ENCODE results near the gene PDE4D. TPM values are rescaled to one million over a fixed set of nuclear protein-coding genes. Genes with fewer than 3 reads are reported as not detected.

The PDE4D gene
- total and polyA plus RNA-seq, 2 of the 4 experiments (the other 2 are of a cell fraction), result 1.4 to 7.9 TPM

GRCh38 chr5:59036274-59036961 is 857.1 kb downstream of the PDE4D start (continued):
- TF ChIP-seq USF2 (IDR thresholded peaks at IDR 0.05; ENCODE audit: low read depth, low read length), result peak; percentile 61; the same call in 1 of the 2 replicates
- peak; percentile 87 for TF ChIP-seq FOS (IDR thresholded peaks at IDR 0.05; ENCODE audit: low read depth, low read length)

- H2AK9ac ChIP-seq (replicated peaks; ENCODE audit: low read depth, low read length, poor library complexity), result no peak overlapping the region
- peak overlapping the region; percentile 65 for H3K18ac ChIP-seq (ENCODE audit: low read depth, low read length)
- H3K9ac ChIP-seq (ENCODE audit: low read depth, low read length), result peak overlapping the region; percentile 68; the same call in 1 of the 2 replicates
- BruUV-seq (replicated peaks), result no TSS peak
- H3K56ac ChIP-seq (ENCODE audit: extremely low read depth, insufficient read depth, low read length), result no peak overlapping the region
- H3K9me1 ChIP-seq (ENCODE audit: insufficient read depth, low read length), result peaks cover 2% of the 10 kb centered on the region; the same call in 1 of the 2 replicates
- peak overlapping the region; percentile 58; the same call in 1 of the 2 replicates for H2BK120ac ChIP-seq (ENCODE audit: low read depth, low read length)
- no peak overlapping the region for H4K91ac ChIP-seq (ENCODE audit: insufficient read depth, low read depth, low read length)
- H2BK15ac ChIP-seq (ENCODE audit: low read depth, low read length), result peak overlapping the region; percentile 4; the same call in 1 of the 3 replicates
- H4K20me1 ChIP-seq (ENCODE audit: insufficient read depth, low read length), result peaks cover 3% of the 10 kb centered on the region; the same call in 1 of the 2 replicates
- dilution Hi-C loops (cut with HindIII; ENCODE audit: low sequenced_read_pairs, unreplicated experiment), result no loop called here
- H3K23ac ChIP-seq (ENCODE audit: low read depth, low read length), result no peak overlapping the region
- H3K4me1 ChIP-seq (ENCODE audit: control insufficient read depth, insufficient read depth, low read length), result peaks cover 2% of the 10 kb centered on the region
- intact Hi-C loops (cut with micrococcal nuclease), result loop anchor here (5.0 kb wide), 3 partner anchors 47 to 332 kb away; no protein-coding TSS in a partner anchor
- ATAC-seq (ENCODE audit: low read depth) (no peak), DNase-seq (no peak)
- peaks cover 7 to 36% of the 10 kb centered on the region in 2 experiments for H3K79me1 ChIP-seq (ENCODE audit: low read depth in 1 of 2, low read length in 2 of 2)
- H4K8ac ChIP-seq (ENCODE audit: low read depth in 2 of 2, low read length in 2 of 2), result peak overlapping the region; percentile 31 to 40; a peak in 3 of 4 replicates
- in situ Hi-C loops (cut with MboI; ENCODE audit: low sequenced_read_pairs), result no loop called here
- H3K27me3 ChIP-seq (ENCODE audit: control insufficient read depth, insufficient read depth, low read length), result no peaks in the 10 kb centered on the region
- no peak overlapping the region for H2BK20ac ChIP-seq (ENCODE audit: low read depth, low read length)
- peak overlapping the region; percentile 68 for H3K4me2 ChIP-seq (ENCODE audit: low read depth, low read length)
- H3K14ac ChIP-seq (replicated peaks; ENCODE audit: low read depth, low read length), result peak overlapping the region; percentile 60; the same call in 1 of the 2 replicates
- POLR2A ChIA-PET (ENCODE audit: unreplicated experiment), result interaction anchor here (0.6 kb wide), 1 partner anchor 91 kb away, joined by 3 read pairs; no protein-coding TSS in a partner anchor
- H2AK5ac ChIP-seq (ENCODE audit: low read depth, low read length), result no peak overlapping the region
- no peak overlapping the region for H4K5ac ChIP-seq (ENCODE audit: low read depth, low read length)
- peak overlapping the region; percentile 7; the same call in 1 of the 2 replicates for H3K4me3 ChIP-seq (ENCODE audit: insufficient read depth, low read depth, low read length)
- peak overlapping the region; percentile 67 for H2BK5ac ChIP-seq (ENCODE audit: low read depth, low read length, poor library complexity, severe bottlenecking)
- CTCF ChIA-PET, result interaction anchor here (0.9 to 2.2 kb wide), 6 partner anchors 17 to 143 kb away, joined by 3 to 10 read pairs (median 4); no protein-coding TSS in a partner anchor
- peak overlapping the region; percentile 44; the same call in 1 of the 2 replicates for H3K27ac ChIP-seq (ENCODE audit: insufficient read depth, low read length)
- H3K36me3 ChIP-seq (ENCODE audit: control insufficient read depth, insufficient read depth, low read length), result peaks cover 2% of the 10 kb centered on the region
- H3K9me3 ChIP-seq (ENCODE audit: control insufficient read depth, insufficient read depth, low read length), result no peaks in the 10 kb centered on the region
- H2AFZ ChIP-seq (replicated peaks; ENCODE audit: low read length, poor library complexity), result no peak overlapping the region
- peak overlapping the region; percentile 41; the same call in 1 of the 2 replicates for H3K4ac ChIP-seq (ENCODE audit: low read depth, low read length)
- TF ChIP-seq CHD1 (IDR thresholded peaks at IDR 0.05; ENCODE audit: low read depth, low read length) (no peak), CEBPB (IDR thresholded peaks at IDR 0.05; ENCODE audit: low read depth, low read length) (no peak), RFX5 (IDR thresholded peaks at IDR 0.05; ENCODE audit: low read depth, low read length) (no peak), ELK1 (IDR thresholded peaks at IDR 0.05; ENCODE audit: borderline replicate concordance, low read depth, low read length) (no peak), CTCF (conservative IDR thresholded peaks at IDR 0.05; ENCODE audit: low read depth, low read length) (no peak), MAFK (IDR thresholded peaks at IDR 0.05; ENCODE audit: low read depth, low read length) (no peak), NFE2L2 (IDR thresholded peaks at IDR 0.05; ENCODE audit: low read depth, low read length) (no peak), RCOR1 (IDR thresholded peaks at IDR 0.05; ENCODE audit: insufficient replicate concordance, low read length) (no peak), BHLHE40 (IDR thresholded peaks at IDR 0.05; ENCODE audit: low read depth, low read length) (no peak), RAD21 (IDR thresholded peaks at IDR 0.05; ENCODE audit: low read length) (no peak)
Measured at GRCh38 chr5:59035681-59036080, 857.8 kb downstream of the PDE4D start.

All from IMR-90 (cell line).